Myocyte (in vitro differentiated cells): ENCODE data around the gene MLXIP. TPM values are rescaled to one million over a fixed set of nuclear protein-coding genes. Genes with fewer than 3 reads are reported as not detected.

Experiments used
- DNase-seq: peaks from one replicate; pipeline ENCODE4 v3.0.0-alpha.2; 2012; ENCODE audit warnings: low read depth
- total RNA-seq: library from RNA; depleted of rRNA; stranded (reverse); fragments of >200 nt; gene quantifications from 2 replicates; pipeline ENCODE4 v1.2.3, GENCODE V29; 2014

MLXIP gene
- total RNA-seq, 1 donor from 2014 or later = 14.6 TPM

DNA sequence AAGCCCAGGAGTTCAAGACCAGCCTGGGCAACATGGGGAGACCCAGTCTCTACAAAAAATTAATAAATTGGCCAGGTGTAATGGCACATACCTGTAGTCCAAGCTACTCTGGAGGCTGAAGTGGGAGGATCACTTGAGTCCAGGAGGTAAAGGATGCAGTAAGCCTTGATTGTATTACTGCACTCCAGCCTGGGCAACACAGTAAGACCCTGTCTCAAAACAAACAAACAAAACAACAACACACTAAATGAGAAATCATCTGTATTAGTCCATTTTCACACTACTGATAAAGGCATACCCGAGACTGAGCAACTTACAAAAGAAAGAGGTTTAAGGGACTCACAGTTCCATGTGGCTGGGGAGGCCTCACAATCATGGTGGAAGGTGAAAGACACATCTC lies 4.7 kb upstream of the MLXIP start:
- DNase-seq = no peak

DNA sequence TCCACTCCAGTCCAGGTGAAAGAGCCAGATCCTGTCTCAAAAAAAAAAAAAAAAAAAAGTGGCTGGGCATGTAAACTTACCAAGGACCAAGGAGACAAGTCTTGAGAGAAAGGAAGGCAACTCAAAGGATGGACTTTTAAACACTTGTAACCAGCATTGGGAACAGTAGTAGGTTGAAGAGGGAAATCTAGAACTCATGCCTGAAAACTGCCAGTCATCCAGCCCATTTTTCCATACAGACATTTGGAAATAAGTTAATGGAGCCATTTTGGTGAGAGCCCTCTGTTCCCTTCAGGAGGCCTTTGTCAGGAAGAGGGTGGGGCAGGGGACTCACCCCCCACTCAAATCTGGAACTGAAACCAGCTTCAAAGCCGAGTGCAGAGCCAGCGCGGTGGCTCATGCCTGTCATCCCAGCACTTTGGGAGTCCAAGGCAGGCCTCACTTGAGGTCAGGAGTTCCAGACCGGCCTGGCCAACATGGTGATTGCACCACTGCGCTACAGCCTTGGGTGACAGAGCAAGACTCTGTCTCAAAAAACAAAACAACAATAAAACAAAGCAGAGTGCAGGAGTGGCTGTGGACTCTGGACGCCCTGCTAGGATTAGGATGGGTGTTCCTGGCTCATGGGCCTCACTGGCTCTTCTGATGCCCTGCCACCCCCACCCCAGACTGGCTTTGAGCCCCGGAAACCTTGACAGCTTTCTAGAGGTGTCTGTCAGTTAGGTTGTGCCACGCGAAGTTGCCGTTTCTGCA lies 1.6 kb upstream of the MLXIP start:
- no peak for DNase-seq

DNA sequence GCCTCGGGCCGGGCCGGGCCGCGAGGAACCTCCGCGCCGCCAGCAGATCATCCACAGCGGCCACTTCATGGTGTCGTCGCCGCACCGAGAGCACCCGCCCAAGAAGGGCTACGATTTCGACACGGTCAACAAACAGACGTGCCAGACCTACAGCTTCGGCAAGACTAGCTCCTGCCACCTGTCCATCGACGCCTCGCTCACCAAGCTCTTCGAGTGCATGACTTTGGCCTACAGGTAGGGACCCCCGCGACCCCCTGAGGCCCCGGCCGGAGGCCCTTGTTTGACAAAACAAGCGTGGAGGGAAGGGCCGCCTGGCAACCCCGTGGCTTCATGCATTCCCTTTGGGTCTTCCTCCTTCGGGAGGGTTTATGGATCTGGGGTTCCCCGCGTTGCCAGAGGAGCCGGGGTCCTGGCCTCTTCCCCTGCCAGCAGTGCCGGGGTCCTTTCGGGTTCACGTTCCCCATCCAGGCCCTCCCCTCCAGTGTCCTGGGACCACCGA lies 526 bp downstream of the MLXIP start:
- no peak for DNase-seq

GRCh38 chr12:122079532-122080081 lies 1.1 kb downstream of the MLXIP start:
- peak; percentile 66 for DNase-seq

DNA sequence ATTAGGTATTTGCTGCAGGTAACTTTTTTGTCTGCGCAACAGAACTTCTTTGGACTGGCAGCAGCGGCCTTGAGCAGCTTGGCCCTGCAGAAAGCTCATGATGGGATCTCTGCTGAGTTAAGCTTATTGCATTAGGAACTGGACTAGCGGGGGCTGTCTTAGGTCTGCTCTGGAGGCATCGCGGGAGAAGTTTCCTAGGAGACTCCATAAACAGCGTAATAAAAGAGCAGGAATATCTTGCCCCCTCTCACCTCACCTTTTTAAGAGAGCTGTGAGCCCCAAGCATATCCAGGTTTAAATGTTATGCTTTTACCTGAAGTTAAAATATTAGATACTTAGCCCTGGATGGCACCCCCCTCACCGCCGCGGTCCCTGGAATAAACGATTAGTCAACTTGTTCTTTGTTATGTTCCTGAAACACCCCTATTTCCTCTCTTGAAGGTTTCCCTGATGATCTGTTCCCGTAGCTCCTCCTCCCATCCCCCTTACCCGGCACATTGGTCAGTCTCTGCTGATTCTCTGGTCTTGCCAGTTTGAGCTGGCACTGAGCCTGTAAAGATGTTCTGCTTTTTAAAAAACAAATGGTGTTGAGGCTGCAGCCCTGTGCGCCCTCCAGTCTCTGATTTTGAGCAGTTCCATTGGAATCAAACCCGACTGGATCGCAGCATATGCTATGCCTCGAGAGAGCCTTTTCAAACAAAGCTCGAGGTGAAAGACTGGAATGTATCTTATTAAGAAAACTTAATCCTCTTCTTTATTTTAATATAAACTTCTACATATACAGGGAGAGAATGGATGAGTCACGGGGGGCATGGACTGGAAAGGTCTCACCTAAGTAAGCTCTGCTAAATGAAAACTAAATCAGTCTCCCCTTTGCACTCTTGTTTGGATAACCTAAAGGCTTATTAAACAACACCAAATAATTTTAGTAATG lies 1.9 kb downstream of the MLXIP start:
- peak; percentile 86 for DNase-seq

- DNase-seq = peak; percentile 40
Measured at GRCh38 chr12:122081083-122081696, 2.6 kb downstream of the MLXIP start.

DNA sequence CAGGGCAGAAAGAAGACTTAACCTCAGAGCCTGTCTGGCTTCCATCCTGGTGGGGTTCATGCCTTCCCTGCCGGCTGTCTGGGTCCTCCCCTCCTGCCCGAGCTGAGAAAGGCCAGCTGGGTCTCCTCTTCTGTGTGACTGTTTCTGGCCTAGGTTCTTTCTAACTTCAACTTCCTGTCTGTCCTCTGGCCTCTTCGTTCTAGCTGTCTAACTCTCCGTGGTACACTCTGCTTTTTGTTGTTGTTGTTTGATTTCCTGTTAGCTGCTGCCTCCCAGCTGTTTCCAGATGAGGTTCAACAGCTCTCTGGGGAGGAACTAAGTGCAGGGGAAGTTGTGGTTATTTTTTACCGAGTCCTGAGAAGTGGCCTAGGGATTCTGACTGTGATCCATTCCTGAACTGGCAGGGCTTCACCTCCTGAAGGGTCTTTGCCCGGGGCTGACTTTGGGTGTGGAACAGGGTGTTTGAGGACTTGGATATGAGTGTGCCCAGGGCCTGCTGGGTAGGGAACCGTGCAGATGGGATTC lies 3.2 kb downstream of the MLXIP start:
- DNase-seq = peak; percentile 59

DNA sequence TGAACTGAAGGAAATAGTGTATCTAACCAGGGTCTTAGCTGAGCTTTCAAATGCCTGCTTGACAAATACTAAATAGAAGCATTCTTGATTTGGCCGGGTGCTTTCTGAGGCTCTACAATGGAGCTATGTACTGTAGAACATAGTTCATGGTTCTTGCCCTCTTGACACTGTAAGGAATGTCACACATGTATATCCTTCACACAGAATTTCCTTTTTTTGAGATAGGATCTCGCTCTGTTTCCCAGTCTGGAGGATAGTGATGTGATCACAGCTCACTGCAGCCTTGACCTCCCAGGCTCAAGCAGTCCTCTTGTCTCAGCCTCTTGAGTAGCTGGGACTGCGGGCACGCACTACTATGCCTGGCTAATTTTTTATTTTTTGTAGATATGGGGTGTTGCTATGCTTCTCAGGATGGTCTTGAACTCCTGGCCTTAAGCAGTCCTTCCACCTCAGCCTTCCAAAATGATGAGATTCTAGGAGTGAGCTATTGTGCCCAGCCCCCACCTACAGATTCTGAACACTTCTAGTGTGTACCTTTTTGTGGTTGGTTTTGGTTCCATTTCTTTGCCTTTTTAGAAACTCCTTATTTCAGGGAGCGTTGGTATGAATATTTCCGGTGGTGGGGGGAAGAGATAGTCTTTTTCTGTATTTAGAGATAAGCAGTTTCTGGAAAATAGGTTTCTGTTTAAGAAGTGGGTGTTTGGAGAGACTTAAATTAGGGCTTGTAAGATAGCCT lies 4.2 kb downstream of the MLXIP start:
- no peak for DNase-seq

DNA sequence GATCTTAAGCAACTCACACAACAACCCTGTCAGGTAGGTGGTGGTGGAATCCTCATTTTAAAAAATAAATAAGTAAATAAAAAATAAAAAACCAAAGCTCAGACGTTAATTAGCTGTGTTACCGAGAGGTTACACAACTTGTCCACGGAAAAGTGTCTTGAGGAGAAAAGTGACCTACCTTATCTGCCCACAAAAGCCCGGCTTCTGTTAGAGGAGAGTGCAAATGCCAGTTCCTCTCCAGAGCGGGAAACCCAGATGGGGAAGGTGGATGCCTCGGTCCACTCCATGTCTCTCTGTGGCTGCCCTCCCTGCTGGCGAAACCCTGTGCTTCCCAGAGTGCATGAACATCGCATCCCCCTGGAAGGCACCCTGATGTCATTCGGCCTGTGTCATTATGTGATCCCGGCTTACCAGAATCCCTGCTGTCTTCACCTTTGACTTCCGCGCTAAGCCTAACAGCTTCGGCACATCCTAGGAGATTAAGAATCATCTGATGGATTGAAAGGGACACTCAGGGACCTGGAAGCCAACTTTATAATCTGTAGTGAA lies 6.4 kb downstream of the MLXIP start:
- no peak for DNase-seq

GRCh38 chr12:122085591-122085990 lies 7.0 kb downstream of the MLXIP start:
- no peak for DNase-seq

GRCh38 chr12:122086116-122086515 lies 7.6 kb downstream of the MLXIP start:
- no peak for DNase-seq

GRCh38 chr12:122086641-122087285 lies 8.2 kb downstream of the MLXIP start:
- DNase-seq = no peak

GRCh38 chr12:122087431-122088178 lies 9.0 kb downstream of the MLXIP start:
- peak; percentile 89 for DNase-seq

- no peak for DNase-seq
Measured at GRCh38 chr12:122088179-122088810, 9.7 kb downstream of the MLXIP start.

DNA sequence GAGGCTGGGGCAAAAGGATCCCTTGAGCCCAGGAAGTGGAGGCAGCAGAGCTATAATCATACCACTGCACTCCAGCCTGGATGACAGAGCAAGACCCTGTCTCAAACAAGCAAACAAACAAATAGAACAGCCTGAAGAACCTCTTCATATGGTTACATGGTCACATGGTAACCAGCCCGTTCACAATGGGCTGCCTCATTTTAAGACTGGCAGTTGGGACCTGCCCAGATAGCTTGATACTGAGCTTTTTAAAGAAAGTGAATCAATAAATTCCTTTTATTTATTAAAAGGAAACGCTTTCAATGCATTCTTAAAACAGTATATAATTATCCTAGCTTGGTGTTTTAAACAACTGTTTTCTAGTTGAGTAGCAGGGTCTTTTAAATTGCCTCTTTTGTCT lies 10.5 kb downstream of the MLXIP start:
- no peak for DNase-seq

- DNase-seq = no peak
Measured at GRCh38 chr12:122090759-122091515, 12.4 kb downstream of the MLXIP start.

DNA sequence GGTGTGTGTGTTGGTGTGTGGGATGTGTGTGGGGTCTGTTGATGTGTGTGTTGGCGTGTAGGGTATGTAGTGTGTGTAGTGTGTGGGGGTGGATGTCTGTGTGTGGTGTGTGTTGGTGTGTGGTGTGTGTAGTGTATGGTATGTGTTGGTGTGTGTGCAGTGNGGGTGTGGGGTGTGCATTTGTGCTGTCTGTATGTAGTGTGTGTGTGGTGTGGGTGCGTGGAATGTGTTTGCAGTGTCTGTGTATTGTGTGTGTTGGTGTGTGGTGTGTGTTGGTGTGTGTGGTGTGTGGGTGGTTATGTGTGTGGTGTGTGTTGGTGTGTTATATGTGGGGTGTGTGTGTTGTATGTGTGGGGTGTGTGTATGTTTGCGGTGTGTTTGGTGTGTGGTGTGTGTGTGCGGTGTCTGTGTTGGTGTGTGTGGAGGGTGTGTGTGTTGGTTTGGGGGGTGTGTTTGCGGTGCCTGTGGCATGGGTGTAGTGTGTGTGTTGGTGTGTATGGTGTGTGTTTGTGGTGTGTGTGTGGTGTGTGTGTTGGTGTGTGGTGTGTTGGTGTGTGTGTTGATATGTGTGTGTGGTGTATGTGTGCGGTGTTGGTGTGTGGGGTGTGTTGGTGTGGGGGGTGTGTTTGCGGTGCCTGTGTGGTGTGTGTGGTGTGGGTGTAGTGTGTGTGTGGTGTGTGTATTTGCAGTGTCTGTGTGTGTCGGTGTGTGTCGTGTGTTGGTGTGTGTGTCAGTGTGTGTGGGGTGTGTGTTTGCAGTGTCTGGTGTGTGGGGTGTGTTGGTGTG lies 14.7 kb downstream of the MLXIP start:
- DNase-seq = no peak
